ENCODE measurements around the gene YIPF5.

DNA sequence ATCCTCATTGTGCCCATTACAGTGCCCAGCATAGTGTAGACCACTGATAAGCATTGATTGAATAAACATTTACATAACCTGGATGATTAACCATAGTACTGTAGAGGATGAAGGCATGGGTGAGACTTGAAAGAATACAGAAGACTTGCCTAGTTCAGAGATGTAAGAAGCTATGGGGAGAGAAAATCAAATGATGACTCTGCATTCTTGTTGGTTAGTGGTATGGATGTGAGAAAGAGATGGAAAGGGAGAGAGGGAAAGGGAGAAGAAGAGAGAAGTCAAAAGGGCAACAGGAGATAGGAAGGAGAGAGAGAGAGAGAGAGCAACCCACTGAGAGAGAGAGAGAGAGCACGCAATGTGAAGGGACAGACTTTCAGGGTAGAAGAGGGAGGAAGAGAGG is 26.8 kb downstream of the YIPF5 start:
- no peak for TF ChIP-seq EZH2 (IDR thresholded peaks at IDR 0.05; ENCODE audit: insufficient read depth, poor library complexity, severe bottlenecking)
- no peak for TF ChIP-seq EZH2phosphoT487 (IDR thresholded peaks at IDR 0.05; ENCODE audit: insufficient read depth, low read depth)

All from GM23248 (cell line).